Activated T-cell treated with anti-CD3 and anti-CD28 coated beads, Interleukin-2, amount 50 U/mL, for 4 hours (primary cell): ENCODE measurements around the gene KIAA0232. TPM values are rescaled to one million over a fixed set of nuclear protein-coding genes. Genes with fewer than 3 reads are reported as not detected.
A peak's percentile ranks its signal among the peaks of the same experiment; 100 is the strongest.

ENCODE experiments used
- ATAC-seq, 2 donors: fragments of 200-7000 bp; cut with Tn5 transposase; one replicate each; pipeline ENCODE4 v1.10.0; 2021
- DNase-seq: peaks from one replicate; pipeline ENCODE4 v3.0.0-alpha.2; 2020
- H3K27me3 Mint-ChIP-seq: one replicate; pipeline ENCODE4 v1.8.0; 2021; ENCODE audit warnings: low read depth, mixed read lengths
- H3K36me3 Mint-ChIP-seq: one replicate; pipeline ENCODE4 v1.8.0; 2022; ENCODE audit warnings: mixed read lengths; ENCODE audit not compliant: insufficient read depth
- H3K4me1 Mint-ChIP-seq: one replicate; pipeline ENCODE4 v1.8.0; 2021; ENCODE audit warnings: low read depth, mixed read lengths
- H3K4me3 Mint-ChIP-seq: one replicate; pipeline ENCODE4 v1.8.0; 2021; ENCODE audit warnings: mild to moderate bottlenecking, moderate library complexity, mixed read lengths
- H3K9me3 Mint-ChIP-seq: one replicate; pipeline ENCODE4 v1.8.0; 2021; ENCODE audit warnings: mixed read lengths
- total RNA-seq, 3 donors: library from RNA; stranded (reverse); gene quantifications; one replicate each; pipeline ENCODE4 v1.2.1, GENCODE V29; 2021

Gene KIAA0232
- total RNA-seq, 3 donors from 2014 or later = 14.5 to 20.0 (median 18.9) TPM

GRCh38 chr4:6849691-6850090 lies 67.2 kb downstream of the KIAA0232 start:
- no peaks in the 10 kb centered on the region for H3K27me3 Mint-ChIP-seq
- H3K9me3 Mint-ChIP-seq = no peaks in the 10 kb centered on the region
- H3K4me1 Mint-ChIP-seq = peaks cover 14% of the 10 kb centered on the region
- peaks cover 46% of the 10 kb centered on the region for H3K36me3 Mint-ChIP-seq
- no peak overlapping the region for H3K4me3 Mint-ChIP-seq
- DNase-seq (no peak), ATAC-seq (no peak)

- Mint-ChIP-seq H3K9me3 (no peaks in the 10 kb centered on the region), H3K4me3 (no peak overlapping the region), H3K27me3 (no peaks in the 10 kb centered on the region), H3K4me1 (peaks cover 23% of the 10 kb centered on the region), H3K36me3 (peaks cover 39% of the 10 kb centered on the region)
- no peak for DNase-seq
- ATAC-seq = no peak
These were observed 68.9 kb downstream of the KIAA0232 start for GRCh38 chr4:6851431-6851830.

- peaks cover 39% of the 10 kb centered on the region for H3K36me3 Mint-ChIP-seq
- H3K4me3 Mint-ChIP-seq = no peak overlapping the region
- DNase-seq (no peak), ATAC-seq (no peak)
- no peaks in the 10 kb centered on the region for H3K27me3 Mint-ChIP-seq
- no peaks in the 10 kb centered on the region for H3K9me3 Mint-ChIP-seq
- peaks cover 27% of the 10 kb centered on the region for H3K4me1 Mint-ChIP-seq
These were observed 69.4 kb downstream of the KIAA0232 start for GRCh38 chr4:6851962-6852361.

GRCh38 chr4:6852582-6852981 lies 70.1 kb downstream of the KIAA0232 start:
- no peak for ATAC-seq
- no peak overlapping the region for H3K4me3 Mint-ChIP-seq
- peaks cover 44% of the 10 kb centered on the region for H3K36me3 Mint-ChIP-seq
- peaks cover 27% of the 10 kb centered on the region for H3K4me1 Mint-ChIP-seq
- H3K27me3 Mint-ChIP-seq = no peaks in the 10 kb centered on the region
- H3K9me3 Mint-ChIP-seq = no peaks in the 10 kb centered on the region
- DNase-seq = no peak

GRCh38 chr4:6854098-6854744 lies 71.7 kb downstream of the KIAA0232 start:
- Mint-ChIP-seq H3K4me1 (peaks cover 27% of the 10 kb centered on the region), H3K9me3 (no peaks in the 10 kb centered on the region), H3K27me3 (no peaks in the 10 kb centered on the region), H3K36me3 (peaks cover 42% of the 10 kb centered on the region), H3K4me3 (no peak overlapping the region)
- ATAC-seq = no peak
- DNase-seq = no peak

- Mint-ChIP-seq H3K9me3 (no peaks in the 10 kb centered on the region), H3K4me1 (peaks cover 27% of the 10 kb centered on the region), H3K4me3 (peak overlapping the region; percentile 0), H3K27me3 (no peaks in the 10 kb centered on the region), H3K36me3 (peaks cover 34% of the 10 kb centered on the region)
- DNase-seq = peak; percentile 12
- peak; percentile 93 to 96 for ATAC-seq
These were observed 73.3 kb downstream of the KIAA0232 start for GRCh38 chr4:6855692-6856297.

- peaks cover 27% of the 10 kb centered on the region for H3K4me1 Mint-ChIP-seq
- H3K4me3 Mint-ChIP-seq = no peak overlapping the region
- DNase-seq = no peak
- ATAC-seq = no peak
- H3K27me3 Mint-ChIP-seq = no peaks in the 10 kb centered on the region
- no peaks in the 10 kb centered on the region for H3K9me3 Mint-ChIP-seq
- peaks cover 34% of the 10 kb centered on the region for H3K36me3 Mint-ChIP-seq
These were observed 73.9 kb downstream of the KIAA0232 start for GRCh38 chr4:6856391-6856790.

GRCh38 chr4:6857009-6857882 lies 74.7 kb downstream of the KIAA0232 start:
- Mint-ChIP-seq H3K4me1 (peaks cover 27% of the 10 kb centered on the region), H3K36me3 (peaks cover 40% of the 10 kb centered on the region), H3K9me3 (no peaks in the 10 kb centered on the region), H3K27me3 (no peaks in the 10 kb centered on the region), H3K4me3 (no peak overlapping the region)
- DNase-seq (no peak), ATAC-seq (no peak)

- H3K4me1 Mint-ChIP-seq = peaks cover 19% of the 10 kb centered on the region
- ATAC-seq (no peak), DNase-seq (no peak)
- H3K36me3 Mint-ChIP-seq = peaks cover 43% of the 10 kb centered on the region
- no peaks in the 10 kb centered on the region for H3K9me3 Mint-ChIP-seq
- no peak overlapping the region for H3K4me3 Mint-ChIP-seq
- H3K27me3 Mint-ChIP-seq = no peaks in the 10 kb centered on the region
These were observed 76.5 kb downstream of the KIAA0232 start for GRCh38 chr4:6858997-6859396.

- ATAC-seq = no peak
- no peaks in the 10 kb centered on the region for H3K27me3 Mint-ChIP-seq
- H3K9me3 Mint-ChIP-seq = no peaks in the 10 kb centered on the region
- DNase-seq = no peak
- H3K36me3 Mint-ChIP-seq = peaks cover 42% of the 10 kb centered on the region
- peaks cover 15% of the 10 kb centered on the region for H3K4me1 Mint-ChIP-seq
- no peak overlapping the region for H3K4me3 Mint-ChIP-seq
These were observed 77.0 kb downstream of the KIAA0232 start for GRCh38 chr4:6859543-6859942.

GRCh38 chr4:6868386-6868785 lies 85.9 kb downstream of the KIAA0232 start:
- H3K9me3 Mint-ChIP-seq = no peaks in the 10 kb centered on the region
- H3K4me1 Mint-ChIP-seq = peaks cover 2% of the 10 kb centered on the region
- peaks cover 28% of the 10 kb centered on the region for H3K36me3 Mint-ChIP-seq
- H3K4me3 Mint-ChIP-seq = no peak overlapping the region
- ATAC-seq = no peak
- no peak for DNase-seq
- H3K27me3 Mint-ChIP-seq = no peaks in the 10 kb centered on the region

GRCh38 chr4:6869944-6870343 lies 87.4 kb downstream of the KIAA0232 start:
- Mint-ChIP-seq H3K27me3 (no peaks in the 10 kb centered on the region), H3K4me1 (no peaks in the 10 kb centered on the region), H3K4me3 (no peak overlapping the region), H3K9me3 (no peaks in the 10 kb centered on the region), H3K36me3 (peaks cover 27% of the 10 kb centered on the region)
- ATAC-seq = no peak
- no peak for DNase-seq

- no peak for DNase-seq
- Mint-ChIP-seq H3K4me3 (no peak overlapping the region), H3K36me3 (peaks cover 36% of the 10 kb centered on the region), H3K27me3 (no peaks in the 10 kb centered on the region), H3K4me1 (peaks cover 1% of the 10 kb centered on the region), H3K9me3 (no peaks in the 10 kb centered on the region)
- ATAC-seq = no peak
These were observed 90.8 kb downstream of the KIAA0232 start for GRCh38 chr4:6873291-6873690.

- DNase-seq (peak; percentile 83), ATAC-seq (peak; percentile 90 to 95)
- no peaks in the 10 kb centered on the region for H3K27me3 Mint-ChIP-seq
- no peak overlapping the region for H3K4me3 Mint-ChIP-seq
- no peaks in the 10 kb centered on the region for H3K9me3 Mint-ChIP-seq
- H3K36me3 Mint-ChIP-seq = peaks cover 37% of the 10 kb centered on the region
- H3K4me1 Mint-ChIP-seq = peaks cover 1% of the 10 kb centered on the region
These were observed 91.4 kb downstream of the KIAA0232 start for GRCh38 chr4:6873792-6874461.
